H54 (cell line): ENCODE measurements around the gene APOBEC2.

Source experiments
- DNase-seq: peaks from one replicate; pipeline ENCODE4 v3.0.0; 2011; ENCODE audit warnings: low spot score, mixed read lengths; ENCODE audit not compliant: insufficient read length
- FAIRE-seq: peaks from 3 replicates; lab custom pipeline; 2011; peaks lifted over from hg19 to GRCh38; lab: Jason Lieb, UNC
- POLR2A ChIP-seq: IDR thresholded peaks from 2 replicates; pipeline ENCODE4 v1.6.1; 2011; ENCODE audit warnings: low read depth, mild to moderate bottlenecking, low read length

The APOBEC2 gene

DNA sequence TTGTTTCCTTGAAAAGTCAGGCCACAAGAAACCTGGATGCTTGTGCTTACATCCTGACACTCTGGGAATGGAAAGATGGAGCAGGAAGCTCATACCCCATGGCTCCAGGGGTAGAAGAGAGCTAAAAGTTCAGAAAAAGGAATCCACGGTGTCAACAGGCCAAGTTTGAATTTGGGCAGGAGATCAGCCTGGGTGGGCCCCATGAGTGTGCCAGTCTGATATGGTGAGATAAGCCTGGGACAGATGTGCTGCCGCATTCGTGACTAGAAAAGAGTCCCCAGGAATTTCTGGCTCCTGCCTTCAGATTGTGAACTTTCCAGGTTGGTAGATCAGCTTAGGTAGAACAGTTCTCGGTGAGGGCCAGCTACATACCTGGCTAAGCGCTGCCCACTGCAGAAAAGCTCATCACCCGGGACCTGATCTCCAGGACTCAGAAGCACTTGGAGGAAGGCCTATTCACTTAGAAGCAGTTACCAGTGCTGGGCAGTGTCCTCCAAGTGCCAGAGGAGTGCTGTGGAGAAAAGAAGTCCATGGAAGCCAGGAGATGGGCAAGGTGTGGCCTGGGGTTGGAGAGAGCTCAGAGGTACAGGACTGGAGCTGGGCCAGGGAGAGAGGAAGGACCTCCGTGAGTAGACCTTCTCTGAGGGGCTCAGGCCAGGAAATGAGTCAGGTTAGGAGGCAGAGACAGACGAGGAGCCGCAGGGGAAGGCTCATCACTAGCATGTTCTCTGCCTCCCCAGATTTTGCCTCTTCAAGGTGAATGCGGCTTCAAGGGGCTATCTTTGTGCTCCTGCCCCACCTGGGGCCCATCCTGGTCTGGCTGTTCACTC, 10.6 kb upstream of the APOBEC2 start, which contains the start of gene TSPO2:
Gene TSPO2, plus strand, starts transcription at position 242 of the 830 bp plus-strand sequence. Its CDS starts 519 bp downstream, at position 761.
- TF ChIP-seq POLR2A = no peak
- FAIRE-seq (no peak), DNase-seq (no peak)

DNA sequence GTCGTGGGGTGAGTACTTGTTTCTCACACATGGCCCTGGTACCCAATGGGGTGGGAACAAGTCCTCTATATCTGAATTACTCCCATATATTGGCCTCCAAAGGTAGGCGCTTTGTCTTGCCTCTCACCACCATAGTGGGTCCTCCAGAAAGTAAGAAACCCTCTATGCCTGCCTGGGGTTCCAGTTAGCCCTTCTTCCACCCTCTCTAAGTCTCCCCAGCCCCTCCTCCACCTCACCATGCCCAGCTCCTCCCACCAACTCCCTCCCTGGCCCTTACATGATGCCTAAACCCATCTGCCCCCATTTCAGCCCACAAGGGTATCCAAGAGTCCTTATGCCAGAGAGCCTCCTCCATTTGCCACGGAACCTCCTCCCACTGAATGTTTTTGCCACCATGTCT, 9.9 kb upstream of the APOBEC2 start:
- TF ChIP-seq POLR2A = no peak
- DNase-seq (no peak), FAIRE-seq (no peak)

DNA sequence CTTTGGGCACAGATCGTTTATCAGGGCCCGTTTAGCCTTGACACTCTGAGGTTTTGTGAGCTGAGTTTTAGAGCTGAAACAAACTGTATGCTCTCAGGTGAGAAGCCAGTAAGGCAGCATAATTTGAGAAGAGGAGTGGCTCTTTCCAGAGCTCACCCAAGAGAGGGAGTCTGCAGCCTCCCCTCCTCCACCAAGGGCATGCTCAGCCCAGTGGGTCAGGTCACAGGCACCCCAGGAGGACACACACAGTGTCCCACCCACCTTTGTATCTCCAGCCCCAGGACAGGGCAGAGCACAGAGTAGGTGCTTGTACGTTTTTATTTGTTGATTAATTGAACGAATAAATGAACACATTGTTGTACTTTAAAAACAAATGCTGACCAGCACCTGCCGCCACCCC, 7.3 kb upstream of the APOBEC2 start:
- no peak for TF ChIP-seq POLR2A
- FAIRE-seq (no peak), DNase-seq (no peak)

DNA sequence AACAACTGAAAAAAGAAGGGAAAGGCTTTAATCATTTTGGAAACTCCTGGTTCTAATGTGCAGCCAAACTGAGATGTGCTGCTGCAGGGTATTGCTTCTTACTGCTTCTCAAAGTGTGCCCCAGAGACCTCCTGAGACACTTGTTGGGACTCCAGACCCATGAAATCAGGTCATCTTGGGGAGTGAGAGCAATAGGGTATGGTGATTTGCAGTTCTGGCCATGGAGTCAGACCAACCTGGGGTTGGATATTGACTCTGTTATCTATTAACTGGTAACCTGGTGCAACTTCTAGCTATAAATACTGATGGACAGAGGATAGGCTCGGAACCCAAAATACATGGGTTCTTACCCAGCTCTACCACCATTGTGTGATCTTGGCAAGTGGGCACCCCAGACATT, 6.9 kb upstream of the APOBEC2 start:
- no peak for TF ChIP-seq POLR2A
- DNase-seq (no peak), FAIRE-seq (no peak)

DNA sequence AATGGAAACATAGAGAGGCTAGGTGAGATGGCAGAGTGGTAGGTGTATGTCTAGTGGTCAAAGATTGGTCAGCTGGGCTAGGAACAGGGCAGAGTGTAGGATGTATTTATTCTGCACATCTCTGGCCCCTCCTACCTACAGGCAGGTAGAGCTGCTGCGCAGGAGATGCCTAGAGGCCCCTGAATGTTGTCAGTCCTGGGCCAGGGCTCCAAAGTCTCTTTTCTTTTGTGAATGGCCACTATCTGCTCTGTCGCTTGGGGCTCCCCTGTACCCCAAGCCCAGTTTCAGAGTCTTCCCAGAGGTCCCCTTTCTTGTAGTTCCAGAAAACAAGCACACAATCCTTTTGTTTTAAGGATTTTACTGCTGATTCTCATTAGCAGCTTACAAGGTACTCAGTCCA, 5.7 kb upstream of the APOBEC2 start:
- TF ChIP-seq POLR2A = no peak
- FAIRE-seq (no peak), DNase-seq (no peak)

DNA sequence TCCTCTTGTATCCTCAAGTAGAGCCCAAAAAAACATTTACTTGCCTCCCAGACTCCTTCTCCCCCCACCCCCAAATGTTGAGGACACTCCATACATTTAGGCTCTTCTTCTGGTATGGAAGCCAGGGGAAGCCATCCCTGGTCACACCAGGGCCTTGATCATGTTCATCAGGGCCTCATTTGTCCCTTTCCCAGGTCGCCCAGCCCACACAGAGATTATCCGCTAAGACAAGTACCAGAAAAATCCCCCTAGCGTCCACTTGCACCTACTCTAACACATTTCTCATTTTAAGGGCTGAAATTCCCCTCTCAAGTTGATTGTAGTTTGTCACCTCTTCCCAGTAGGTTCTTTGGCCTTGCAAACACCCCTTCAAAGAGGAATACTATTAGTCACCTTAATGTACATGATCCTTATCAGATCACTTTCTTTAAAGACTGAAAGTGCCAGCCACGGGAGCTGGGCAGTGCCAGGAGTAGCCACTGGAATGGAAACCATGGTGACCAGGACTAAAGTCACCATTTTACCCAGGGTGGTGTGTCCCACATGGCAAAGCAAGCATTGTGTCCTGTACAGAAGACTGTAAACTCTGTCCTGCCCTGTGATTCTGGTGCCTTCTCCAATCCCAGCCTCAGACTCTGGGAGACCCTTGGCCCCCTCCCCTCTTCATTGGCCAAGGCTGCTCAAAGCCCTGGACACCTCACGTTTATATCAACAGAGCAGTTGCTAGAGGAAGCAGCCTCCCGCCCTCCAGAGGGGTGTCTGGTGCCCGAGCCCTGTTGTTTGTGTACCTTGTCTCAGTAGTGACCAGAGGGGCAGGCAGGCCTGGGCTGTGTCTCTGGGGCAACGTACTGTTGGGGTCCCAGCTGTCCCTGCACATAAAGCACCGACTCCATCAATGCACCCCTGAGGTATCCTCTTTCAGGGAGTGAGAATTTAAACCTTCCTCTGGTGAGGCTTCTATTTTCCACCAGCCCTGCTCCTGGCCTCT, 5.0 kb upstream of the APOBEC2 start:
- TF ChIP-seq POLR2A = no peak
- no peak for DNase-seq
- no peak for FAIRE-seq

DNA sequence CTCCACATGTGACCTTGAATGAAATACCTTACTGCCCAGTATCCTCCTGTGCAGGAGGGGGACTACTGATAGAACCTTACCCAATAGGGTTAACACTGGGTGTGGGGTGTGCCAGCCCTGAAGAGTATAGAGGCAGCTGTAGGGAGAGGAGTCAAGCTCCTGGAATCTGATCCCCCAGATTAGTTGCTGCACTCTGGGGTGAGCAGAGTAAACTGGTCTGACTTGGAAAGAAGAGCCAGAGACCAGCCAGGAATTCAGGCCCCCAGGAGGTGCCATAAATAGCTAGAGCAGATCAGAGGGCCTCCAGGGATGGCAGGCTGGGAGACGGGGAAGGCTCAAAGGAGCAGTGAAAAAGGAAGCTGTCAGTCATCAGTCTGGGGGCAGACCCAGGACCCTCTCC, 3.5 kb upstream of the APOBEC2 start:
- FAIRE-seq (no peak), DNase-seq (no peak)
- TF ChIP-seq POLR2A = no peak

DNA sequence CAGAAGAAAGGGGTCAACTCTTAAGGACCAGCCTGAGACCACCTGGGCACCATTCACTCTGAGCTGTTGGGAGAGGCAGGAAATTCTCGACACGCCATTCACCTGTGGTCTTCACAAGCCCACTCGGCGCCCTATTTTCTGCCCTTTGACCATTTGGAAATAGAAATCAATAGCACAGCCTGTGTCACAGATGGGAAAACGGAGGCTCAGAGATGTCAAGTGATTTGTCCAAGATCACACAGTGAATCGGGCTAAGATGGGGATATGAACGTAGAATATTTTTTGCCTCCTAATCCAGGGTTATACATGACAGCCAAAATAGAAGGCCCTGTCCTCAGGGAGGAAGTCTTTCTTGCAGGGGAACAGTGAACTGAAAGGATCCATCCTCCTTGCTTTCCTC, 3.0 kb upstream of the APOBEC2 start:
- no peak for DNase-seq
- no peak for TF ChIP-seq POLR2A
- no peak for FAIRE-seq

DNA sequence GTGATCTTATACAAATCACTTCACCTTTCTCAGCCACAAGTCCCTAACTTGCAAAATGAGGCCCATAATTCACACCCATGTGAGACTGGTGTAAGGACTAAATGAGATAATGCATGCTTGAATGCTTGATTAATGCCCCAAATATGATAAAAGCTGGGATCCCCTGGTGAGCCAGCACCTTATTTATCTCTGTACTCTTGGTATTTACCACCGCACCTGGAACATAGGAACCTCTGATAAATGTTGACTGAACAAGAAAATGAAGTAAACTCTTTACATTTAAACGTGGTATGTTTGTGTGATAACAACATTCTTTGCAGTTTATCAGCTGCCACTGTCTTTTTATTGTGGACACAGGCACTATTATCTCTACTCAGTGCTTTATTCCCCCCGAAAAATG, 2.5 kb upstream of the APOBEC2 start:
- no peak for FAIRE-seq

DNA sequence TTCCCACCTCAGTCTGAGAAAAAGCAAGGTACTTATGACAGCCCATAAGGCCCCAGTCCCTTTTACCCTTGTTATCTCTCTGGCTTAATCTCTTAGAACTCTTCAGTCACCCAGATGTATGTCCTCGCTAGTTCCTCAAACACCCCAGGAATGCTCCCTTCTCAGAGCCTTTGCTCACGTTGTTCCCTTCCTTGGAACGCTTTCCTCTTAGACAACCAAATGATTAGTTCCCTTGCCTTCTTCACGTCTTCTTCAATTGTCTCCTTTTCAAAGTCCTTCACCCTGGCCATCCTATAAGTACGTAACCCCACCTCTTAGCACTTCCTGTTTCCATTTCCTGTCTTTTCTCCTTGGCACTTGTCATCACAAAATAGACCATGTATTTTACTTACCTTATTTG, 1.1 kb upstream of the APOBEC2 start:
- TF ChIP-seq POLR2A = no peak
- DNase-seq = no peak
- no peak for FAIRE-seq

More for the DNA sequence above, 2.5 kb upstream of the APOBEC2 start:
- no peak for TF ChIP-seq POLR2A
- DNase-seq = no peak

DNA sequence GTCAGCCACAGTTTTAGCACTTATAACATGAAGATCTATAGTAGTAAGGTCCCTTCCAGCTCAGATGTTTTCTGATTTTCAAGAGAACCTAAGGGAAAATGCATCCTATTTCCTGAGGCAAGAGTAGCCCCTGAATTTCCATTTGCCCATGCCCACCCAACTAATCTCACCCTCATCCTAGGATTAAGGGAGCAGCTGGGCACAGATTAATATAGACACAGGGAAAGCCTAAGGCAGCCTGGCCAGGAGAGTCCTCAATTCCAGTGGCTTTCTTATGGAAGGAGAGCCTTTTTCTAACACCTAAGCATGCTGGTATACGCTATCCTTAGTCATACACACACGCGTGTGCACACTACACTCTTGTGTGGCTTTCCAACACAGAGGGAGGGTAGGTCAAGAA, 1.5 kb downstream of the APOBEC2 start:
- FAIRE-seq (no peak), DNase-seq (no peak)
- TF ChIP-seq POLR2A = no peak

DNA sequence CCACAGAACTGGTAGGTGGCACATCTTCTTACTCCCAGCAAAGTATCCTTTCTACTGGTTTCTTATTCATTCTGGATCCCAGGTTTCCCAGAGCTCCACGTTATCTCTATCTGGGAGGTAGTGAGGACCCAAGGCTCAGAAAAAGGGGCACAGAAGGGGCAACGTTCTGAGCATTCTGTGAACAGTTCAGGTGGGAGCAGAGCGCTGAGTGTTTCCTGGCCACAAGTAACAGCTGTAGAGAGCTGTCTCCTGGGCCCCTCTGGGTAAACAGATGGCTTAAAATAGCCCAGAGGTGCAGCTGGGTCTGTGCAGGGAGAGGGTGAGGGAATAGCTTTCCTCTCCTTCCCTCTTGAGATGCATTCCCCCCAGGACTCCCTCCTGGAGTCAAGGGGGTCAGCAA, 2.1 kb downstream of the APOBEC2 start:
- no peak for TF ChIP-seq POLR2A
- no peak for FAIRE-seq
- no peak for DNase-seq

DNA sequence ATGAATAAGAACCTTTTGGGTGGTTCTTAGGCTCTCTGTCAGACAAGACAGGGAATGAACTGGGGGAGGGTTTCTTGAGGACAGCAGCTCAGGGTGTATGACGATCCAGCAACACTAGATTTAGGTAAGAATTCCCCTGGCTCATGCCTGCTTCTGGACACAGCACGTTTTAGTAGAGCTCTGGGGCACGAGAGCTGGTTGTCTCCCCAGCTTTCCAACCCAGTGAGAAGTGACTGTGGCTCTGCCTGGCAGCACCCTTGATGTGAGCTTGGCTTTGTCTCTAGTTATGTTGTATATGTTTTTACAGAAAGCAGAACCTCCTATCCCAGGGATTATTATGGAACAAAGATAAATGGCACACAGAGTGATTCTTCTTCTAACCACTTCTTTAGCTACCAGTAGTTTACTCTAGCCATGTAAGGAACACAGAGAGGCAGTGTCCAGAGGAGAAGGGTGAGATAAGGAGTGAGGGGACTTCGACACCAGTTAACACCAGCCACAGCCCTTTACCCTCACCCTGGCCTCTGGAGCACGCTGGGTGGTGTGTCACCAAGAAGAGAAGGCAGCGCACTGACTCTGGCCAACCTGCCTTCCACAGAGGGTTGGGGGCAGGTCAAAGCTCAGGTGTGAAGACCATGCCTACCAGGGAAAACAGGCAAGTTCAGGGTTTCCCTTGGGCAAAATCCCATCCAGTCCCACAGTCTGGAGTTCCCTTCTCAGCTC, 3.9 kb downstream of the APOBEC2 start:
- FAIRE-seq (no peak), DNase-seq (no peak)
- TF ChIP-seq POLR2A = no peak
